H1 (cell line): Measurements from ENCODE around the gene IL2RA. TPM values are rescaled to one million over a fixed set of nuclear protein-coding genes. Genes with fewer than 3 reads are reported as not detected.

Source experiments
- CTCF ChIA-PET: fragments of 300-600 bp; sonication (Branson Sonifier 250); formaldehyde crosslinking; loops from one replicate; lab custom pipeline; 2021; ENCODE audit not compliant: partially characterized antibody; lab: Charles Lee
- POLR2A ChIA-PET: fragments of 300-600 bp; sonication (Branson Sonifier 250); formaldehyde crosslinking; loops from one replicate; lab custom pipeline; 2021; ENCODE audit warnings: inconsistent platforms; ENCODE audit not compliant: partially characterized antibody; lab: Charles Lee
- DNase-seq, 2 experiments: peaks; one replicate each; pipeline versions ENCODE4 v3.0.0 to v3.0.0-alpha.2; 2010 to 2022; ENCODE audit warnings: low spot score in 2 of 2, low read depth in 1 of 2, mixed read lengths in 1 of 2
- FAIRE-seq: peaks from 2 replicates; lab custom pipeline; 2011; peaks lifted over from hg19 to GRCh38; lab: Jason Lieb, UNC
- H2AFZ ChIP-seq: 2 replicates; pipeline ENCODE4 v1.8.1; 2012; ENCODE audit warnings: low read length, inconsistent platforms
- H2AK5ac ChIP-seq: 2 replicates; pipeline ENCODE4 v1.6.1; 2013; ENCODE audit warnings: low read depth, low read length
- H2BK120ac ChIP-seq: replicated peaks from 2 replicates; pipeline ENCODE3; 2013; ENCODE audit warnings: low read depth, low read length, inconsistent platforms
- H2BK12ac ChIP-seq: 2 replicates; pipeline ENCODE4 v1.6.1; 2013; ENCODE audit warnings: low read depth, low read length
- H2BK15ac ChIP-seq: 2 replicates; pipeline ENCODE4 v1.6.1; 2013; ENCODE audit warnings: low read length
- H2BK20ac ChIP-seq: 2 replicates; pipeline ENCODE4 v1.6.1; 2013; ENCODE audit warnings: low read length
- H2BK5ac ChIP-seq: 2 replicates; pipeline ENCODE4 v1.6.1; 2013; ENCODE audit warnings: low read depth, low read length
- H3K14ac ChIP-seq: 2 replicates; pipeline ENCODE4 v1.6.1; 2013; ENCODE audit warnings: inconsistent platforms; ENCODE audit not compliant: insufficient read length
- H3K18ac ChIP-seq: 2 replicates; pipeline ENCODE4 v1.6.1; 2013; ENCODE audit warnings: low read length; ENCODE audit errors: extremely low read depth
- H3K23ac ChIP-seq: 2 replicates; pipeline ENCODE4 v1.6.1; 2013; ENCODE audit warnings: inconsistent platforms; ENCODE audit not compliant: insufficient read length
- H3K23me2 ChIP-seq: 2 replicates; pipeline ENCODE4 v1.6.1; 2013; ENCODE audit warnings: low read depth, low read length
- H3K27ac ChIP-seq: 2 replicates; pipeline ENCODE4 v1.6.1; 2011; ENCODE audit warnings: low read depth, low read length, inconsistent platforms
- H3K27me3 ChIP-seq, 4 experiments: replicated peaks in 1 of 4; 1 replicate in 1 of 4; 2 replicates in 3 of 4; pipeline versions ENCODE4 v1.6.1 to v1.8.1; 2011 to 2013; ENCODE audit warnings: low read length in 3 of 4, mild to moderate bottlenecking in 3 of 4, inconsistent platforms in 2 of 4, mixed read lengths in 2 of 4, moderate library complexity in 1 of 4; ENCODE audit not compliant: control insufficient read depth in 3 of 4, insufficient read depth in 3 of 4; ENCODE audit errors: extremely low read depth in 1 of 4
- H3K36me3 ChIP-seq, 4 experiments: 2 replicates each; pipeline versions ENCODE4 v1.6.1 to v1.8.1; 2011 to 2013; ENCODE audit warnings: mild to moderate bottlenecking in 4 of 4, low read length in 3 of 4, moderate library complexity in 2 of 4, control low read depth in 1 of 4, inconsistent platforms in 1 of 4; ENCODE audit not compliant: insufficient read depth in 4 of 4, control insufficient read depth in 2 of 4
- H3K4ac ChIP-seq: replicated peaks from 2 replicates; pipeline ENCODE3; 2013; ENCODE audit warnings: low read length, low read depth, mixed read lengths, inconsistent platforms; ENCODE audit not compliant: insufficient read length
- H3K4me1 ChIP-seq, 4 experiments: replicated peaks in 1 of 4; 1 replicate in 1 of 4; 2 replicates in 3 of 4; pipeline versions ENCODE4 v1.6.1 to v1.8.1; 2011 to 2013; ENCODE audit warnings: low read length in 3 of 4, inconsistent platforms in 2 of 4, mixed read lengths in 1 of 4; ENCODE audit not compliant: insufficient read depth in 4 of 4, control insufficient read depth in 3 of 4
- H3K4me2 ChIP-seq, 2 experiments: 2 replicates each; pipeline versions ENCODE4 v1.6.1 to v1.8.1; 2011 to 2013; ENCODE audit warnings: low read depth in 2 of 2, low read length in 2 of 2, control low read depth in 1 of 2, inconsistent platforms in 1 of 2, mild to moderate bottlenecking in 1 of 2; ENCODE audit not compliant: insufficient read depth in 1 of 2
- H3K4me3 ChIP-seq, 4 experiments: fragments of 200-600, 300-600 bp in 1 of 4; sonication (generic), shearing (Covaris generic), sonication (Bioruptor Twin) in 1 of 4; 2 replicates each; pipeline versions ENCODE4 v1.5.1 to v1.8.1; 2011 to 2016; ENCODE audit warnings: low read length in 4 of 4, low read depth in 3 of 4, control low read depth in 2 of 4, inconsistent platforms in 2 of 4, mild to moderate bottlenecking in 2 of 4, mixed read lengths in 1 of 4, moderate library complexity in 1 of 4; ENCODE audit not compliant: insufficient read depth in 2 of 4; ENCODE audit errors: extremely low read depth in 1 of 4
- H3K56ac ChIP-seq: replicated peaks from 2 replicates; pipeline ENCODE3; 2013; ENCODE audit warnings: low read depth, mild to moderate bottlenecking, mixed read lengths, low read length, inconsistent platforms; ENCODE audit not compliant: insufficient read length
- H3K79me1 ChIP-seq: 2 replicates; pipeline ENCODE4 v1.6.1; 2013; ENCODE audit warnings: low read depth, low read length, control low read depth
- H3K79me2 ChIP-seq, 2 experiments: 2 replicates each; pipeline versions ENCODE4 v1.6.1 to v1.8.1; 2012 to 2013; ENCODE audit warnings: low read length in 2 of 2, mild to moderate bottlenecking in 2 of 2, inconsistent platforms in 1 of 2; ENCODE audit not compliant: insufficient read depth in 2 of 2, control insufficient read depth in 1 of 2
- H3K9ac ChIP-seq, 4 experiments: replicated peaks in 1 of 4; 1 replicate in 1 of 4; 2 replicates in 3 of 4; pipeline versions ENCODE4 v1.6.1 to v1.8.1; 2011 to 2013; ENCODE audit warnings: low read depth in 3 of 4, low read length in 3 of 4, control low read depth in 2 of 4, mild to moderate bottlenecking in 2 of 4, moderate library complexity in 2 of 4, inconsistent platforms in 1 of 4; ENCODE audit errors: extremely low read depth in 1 of 4
- H3K9me3 ChIP-seq, 2 experiments: 2 replicates each; pipeline versions ENCODE4 v1.6.1 to v1.8.1; 2012 to 2013; ENCODE audit warnings: mild to moderate bottlenecking in 2 of 2, moderate library complexity in 2 of 2, control low read depth in 1 of 2, inconsistent platforms in 1 of 2, low read depth in 1 of 2, low read length in 1 of 2, mixed read lengths in 1 of 2; ENCODE audit not compliant: insufficient read depth in 2 of 2
- H4K20me1 ChIP-seq, 2 experiments: replicated peaks in 1 of 2; 2 replicates each; pipeline versions ENCODE3 to v1.8.1; 2011 to 2013; ENCODE audit warnings: inconsistent platforms in 2 of 2, low read length in 2 of 2, mild to moderate bottlenecking in 1 of 2; ENCODE audit not compliant: insufficient read depth in 2 of 2, control insufficient read depth in 1 of 2
- H4K5ac ChIP-seq: 2 replicates; pipeline ENCODE4 v1.6.1; 2013; ENCODE audit warnings: low read length, low read depth, mixed read lengths, inconsistent platforms; ENCODE audit not compliant: insufficient read length
- H4K8ac ChIP-seq: 2 replicates; pipeline ENCODE4 v1.8.0; 2013; ENCODE audit warnings: mild to moderate bottlenecking, moderate library complexity, low read length, inconsistent platforms; ENCODE audit not compliant: insufficient read depth; ENCODE audit errors: extremely low read depth
- H4K91ac ChIP-seq: replicated peaks from 2 replicates; pipeline ENCODE3; 2013; ENCODE audit warnings: low read length, mixed read lengths, inconsistent platforms; ENCODE audit not compliant: insufficient read length
- ASH2L ChIP-seq: fragments of 200-600, 300-600 bp; sonication (generic); IDR thresholded peaks from one replicate; pipeline ENCODE4 v1.7.1; 2017; ENCODE audit warnings: low read length
- WGBS, 2 experiments: shearing (Covaris generic) in 1 of 2; methylation state at CpG; one replicate each; pipeline versions ENCODE4 v1.1.6 to v1.1.7; 2013 to 2015; ENCODE audit warnings: low lambda C conversion rate in 2 of 2, mixed read lengths in 2 of 2, inconsistent platforms in 1 of 2, low coverage in 1 of 2, missing lambda C conversion rate in 1 of 2; ENCODE audit not compliant: insufficient replicate concordance in 2 of 2, insufficient coverage in 1 of 2, insufficient read length in 1 of 2; ENCODE audit errors: extremely low coverage in 1 of 2, missing lambda C conversion rate in 1 of 2; 5-methylcytosine and 5-hydroxymethylcytosine counted together
- polyA plus RNA-seq, 7 experiments: library from polyadenylated mRNA; depleted of rRNA in 3 of 7; stranded (reverse) in 5 of 7; unstranded in 2 of 7; fragments of >200 nt in 5 of 7; fragments of 200-250 nt in 2 of 7; gene quantifications; 1 replicate in 5 of 7; 2 replicates in 1 of 7; 4 replicates in 1 of 7; pipeline versions ENCODE4 v1.2.1 to v1.2.3, GENCODE V29; 2011 to 2013; ENCODE audit warnings: missing spikeins in 2 of 7, mixed read lengths in 2 of 7
- total RNA-seq: library from RNA; stranded (reverse); fragmentation: NEBNext Ultra II Directional; extraction: Animal tissue kit (Norgen Biotek cat#: 25700); gene quantifications from 2 replicates; pipeline ENCODE4 v1.2.1, GENCODE V29; 2021

Gene IL2RA
- total and polyA plus RNA-seq, 2 of the 8 experiments (the other 6 are each of a cell fraction or from before 2014, with no cell fraction given) = not detected

GRCh38 chr10:6072215-6072934 lies 10.2 kb upstream of the IL2RA start:
- Histone ChIP-seq H3K9me3 (no peaks in the 10 kb centered on the region), H2AFZ (no peak overlapping the region), H3K4me2 (no peak overlapping the region), H2BK15ac (no peak overlapping the region), H4K8ac (no peak overlapping the region), H3K23ac (no peak overlapping the region), H4K91ac (no peak overlapping the region), H4K20me1 (no peaks in the 10 kb centered on the region), H3K18ac (no peak overlapping the region), H3K36me3 (no peaks in the 10 kb centered on the region), H3K56ac (no peak overlapping the region), H3K23me2 (no peaks in the 10 kb centered on the region), H3K79me2 (no peaks in the 10 kb centered on the region), H2AK5ac (no peak overlapping the region), H3K9ac (no peak overlapping the region), H2BK5ac (no peak overlapping the region), H2BK120ac (no peak overlapping the region), H2BK20ac (no peak overlapping the region), H3K27ac (no peak overlapping the region), H3K79me1 (no peaks in the 10 kb centered on the region), H4K5ac (no peak overlapping the region), H3K14ac (no peak overlapping the region), H3K4me3 (no peak overlapping the region), H3K27me3 (no peaks in the 10 kb centered on the region), H3K4me1 (no peaks in the 10 kb centered on the region), H2BK12ac (no peak overlapping the region), H3K4ac (no peak overlapping the region)
- FAIRE-seq (no peak), DNase-seq (no peak)
- no peak for TF ChIP-seq ASH2L
- ChIA-PET POLR2A (no interaction called here), CTCF (interaction anchor here (0.7 to 6.5 kb wide), 3 partner anchors 14 to 456 kb away, joined by 3 to 43 read pairs (median 3); no protein-coding TSS in a partner anchor)
- 86% methylated on average over 13 of the region's 13 CpGs; no CpG with 5 or more reads in 1 of the 2 experiments for WGBS, 2 experiments
